Fibroblast of skin of right quadriceps (primary cell): Measurements from ENCODE around the gene SLC2A6.
A peak's percentile ranks its signal among the peaks of the same experiment; 100 is the strongest.

Experiments used
- DNase-seq: peaks from one replicate; pipeline ENCODE4 v3.0.0-alpha.2; 2013

Gene SLC2A6

GRCh38 chr9:133478851-133479711 is at the start of gene SLC2A6:
Gene SLC2A6 (minus strand): TSS chr9:133479099. CDS start chr9:133479059, 40 bp downstream.
- DNase-seq = peak; percentile 70

GRCh38 chr9:133528001-133528875 is 49.3 kb upstream of the SLC2A6 start:
- no peak for DNase-seq

DNA sequence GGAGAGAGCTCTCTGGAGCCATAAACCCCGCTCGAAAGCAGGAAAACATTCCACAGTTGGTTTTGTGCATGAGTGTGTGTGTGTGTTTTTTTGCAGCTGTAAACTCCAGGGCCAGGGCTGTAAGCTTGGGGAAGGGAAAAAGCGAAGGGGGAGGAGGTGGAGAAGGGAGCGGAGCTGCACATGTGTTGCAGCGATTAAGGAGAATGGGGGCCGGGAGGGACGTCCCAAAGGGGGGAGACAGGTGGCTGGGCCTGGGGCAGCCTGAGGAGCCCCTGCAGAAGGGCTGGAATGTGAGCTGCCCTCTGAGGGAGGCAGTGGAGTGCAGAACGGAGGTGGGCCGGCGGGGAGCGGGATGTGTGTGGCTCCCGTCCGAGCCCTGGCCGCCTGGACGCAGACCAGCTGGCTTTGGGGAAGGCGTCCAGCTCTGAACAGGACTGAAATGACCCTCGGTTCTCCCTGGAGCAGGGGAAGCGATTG is 48.6 kb upstream of the SLC2A6 start:
- no peak for DNase-seq

DNA sequence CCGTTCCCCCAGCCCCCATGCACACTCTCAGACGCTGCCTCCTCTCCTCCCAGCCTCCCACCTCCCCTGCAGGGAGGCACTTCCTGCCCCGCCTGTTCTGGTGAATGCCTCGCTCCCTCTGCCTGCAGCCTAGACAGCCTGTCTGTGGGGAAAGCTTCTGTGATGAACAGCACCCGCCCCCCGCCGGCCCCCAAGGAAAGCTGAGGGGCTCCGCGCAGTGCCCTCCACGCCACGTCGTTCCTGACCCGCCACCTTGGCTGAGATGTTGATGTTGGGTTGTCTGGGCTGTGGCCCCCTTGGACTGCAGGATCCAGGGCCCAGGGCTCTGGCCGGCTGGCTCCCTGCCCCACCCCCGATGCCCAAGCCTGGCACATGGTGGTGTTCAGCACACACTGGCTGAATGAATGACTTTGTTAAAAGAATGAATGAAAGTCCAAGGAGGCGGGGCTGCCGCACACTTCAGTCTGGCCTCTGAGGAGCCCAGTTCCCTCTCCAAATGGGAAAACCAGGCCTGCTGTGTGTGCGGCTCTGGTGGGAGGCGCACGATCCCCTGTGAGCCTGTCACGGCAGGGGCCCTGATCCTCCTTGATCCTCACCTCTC is 47.9 kb upstream of the SLC2A6 start:
- no peak for DNase-seq

GRCh38 chr9:133525677-133526076 is 46.8 kb upstream of the SLC2A6 start:
- no peak for DNase-seq

DNA sequence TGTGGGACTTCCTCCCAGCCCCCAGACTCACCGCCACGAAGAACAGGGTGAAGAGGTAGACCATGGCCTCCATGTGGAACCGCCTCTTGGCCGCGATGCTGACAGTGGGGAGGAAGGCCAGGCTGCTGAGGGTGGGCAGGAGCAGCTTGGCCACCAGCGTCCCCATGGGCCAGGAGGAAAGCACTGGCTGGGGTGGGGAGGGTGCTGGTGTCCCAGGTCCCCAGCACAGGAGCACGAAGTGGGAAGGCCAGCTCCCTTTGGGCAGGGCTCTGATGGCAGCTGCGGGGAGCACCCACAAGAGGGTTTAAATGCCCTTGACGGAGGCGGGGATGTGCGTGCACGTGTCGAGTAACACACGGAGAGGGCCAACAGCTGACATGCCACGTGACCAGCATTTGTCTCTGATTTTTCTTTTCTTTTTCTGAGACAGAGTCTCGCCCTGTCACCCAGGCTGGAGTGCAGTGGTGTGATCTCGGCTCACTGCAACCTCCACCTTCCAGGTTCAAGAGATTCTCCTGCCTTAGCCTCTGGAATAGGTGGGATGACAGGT is 45.9 kb upstream of the SLC2A6 start, which contains the start of gene MYMK:
Gene MYMK (minus strand): TSS at position 281 of the 550 bp plus-strand sequence. CDS start 115 bp downstream, at position 166.
- no peak for DNase-seq

GRCh38 chr9:133524146-133524545 is 45.2 kb upstream of the SLC2A6 start:
- DNase-seq = no peak

GRCh38 chr9:133523106-133523505 is 44.2 kb upstream of the SLC2A6 start:
- DNase-seq = no peak

DNA sequence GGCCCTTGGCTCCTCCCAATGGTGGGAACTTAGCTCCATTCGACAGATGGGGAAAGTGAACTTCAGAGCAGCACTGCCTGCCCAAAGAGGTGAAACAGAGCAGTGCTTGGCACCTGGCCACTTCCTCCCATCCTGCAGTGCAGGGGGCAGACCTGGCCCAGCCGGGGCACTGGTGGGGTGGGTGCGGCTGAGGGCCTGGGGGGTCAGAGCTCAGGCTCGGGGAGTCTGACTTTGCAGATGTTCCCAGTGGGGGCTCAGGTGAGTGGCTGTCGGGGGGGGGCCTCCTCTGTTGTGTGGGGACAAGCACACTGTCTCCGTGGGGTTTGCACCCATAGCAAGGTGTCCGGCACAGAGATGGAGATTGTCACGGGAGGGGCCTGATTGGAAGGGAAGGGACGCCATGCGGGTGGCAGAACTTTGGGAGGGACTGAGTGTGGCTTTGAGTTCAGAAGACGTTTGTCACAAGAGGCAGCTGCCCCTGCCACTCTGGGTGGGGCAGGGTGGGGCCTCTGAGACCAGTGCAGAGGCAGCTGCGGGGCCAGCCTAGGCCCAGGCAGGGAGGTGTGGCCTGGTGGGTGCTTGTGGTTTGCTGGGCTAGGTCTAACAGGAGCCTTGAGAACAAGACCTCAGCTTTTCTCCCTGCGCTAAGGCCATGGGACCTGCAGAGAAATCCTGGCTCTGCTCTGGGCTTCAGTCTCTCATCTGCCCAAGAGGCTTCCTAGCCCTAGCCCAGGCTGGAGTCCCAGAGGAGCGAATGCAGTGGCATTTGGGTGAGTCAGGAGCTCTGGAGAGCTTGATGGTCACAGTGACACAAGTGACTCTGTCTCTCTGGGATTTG is 43.4 kb upstream of the SLC2A6 start:
- no peak for DNase-seq

GRCh38 chr9:133521122-133522072 is 42.5 kb upstream of the SLC2A6 start:
- no peak for DNase-seq

- no peak for DNase-seq
Measured at GRCh38 chr9:133520121-133520835, 41.4 kb upstream of the SLC2A6 start.

DNA sequence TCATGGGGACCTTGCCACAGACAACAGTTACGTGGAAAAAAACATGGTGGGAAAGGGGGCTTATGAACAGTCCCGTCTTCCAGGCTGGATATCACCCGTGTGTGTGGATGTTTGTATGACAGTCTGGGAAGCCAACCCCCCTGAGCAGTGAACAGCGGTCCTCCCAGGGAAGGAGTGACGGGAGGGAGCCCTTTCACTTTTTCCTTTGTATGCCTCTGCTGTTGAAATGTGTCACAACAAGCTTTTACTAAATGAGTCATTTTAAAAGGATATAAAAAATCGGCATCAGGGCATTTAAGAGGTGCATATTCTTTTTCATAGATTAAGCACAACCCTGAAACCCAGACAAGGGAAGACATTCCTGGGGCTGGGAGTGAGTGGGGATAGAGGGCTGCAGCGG is 40.8 kb upstream of the SLC2A6 start:
- DNase-seq = no peak

DNA sequence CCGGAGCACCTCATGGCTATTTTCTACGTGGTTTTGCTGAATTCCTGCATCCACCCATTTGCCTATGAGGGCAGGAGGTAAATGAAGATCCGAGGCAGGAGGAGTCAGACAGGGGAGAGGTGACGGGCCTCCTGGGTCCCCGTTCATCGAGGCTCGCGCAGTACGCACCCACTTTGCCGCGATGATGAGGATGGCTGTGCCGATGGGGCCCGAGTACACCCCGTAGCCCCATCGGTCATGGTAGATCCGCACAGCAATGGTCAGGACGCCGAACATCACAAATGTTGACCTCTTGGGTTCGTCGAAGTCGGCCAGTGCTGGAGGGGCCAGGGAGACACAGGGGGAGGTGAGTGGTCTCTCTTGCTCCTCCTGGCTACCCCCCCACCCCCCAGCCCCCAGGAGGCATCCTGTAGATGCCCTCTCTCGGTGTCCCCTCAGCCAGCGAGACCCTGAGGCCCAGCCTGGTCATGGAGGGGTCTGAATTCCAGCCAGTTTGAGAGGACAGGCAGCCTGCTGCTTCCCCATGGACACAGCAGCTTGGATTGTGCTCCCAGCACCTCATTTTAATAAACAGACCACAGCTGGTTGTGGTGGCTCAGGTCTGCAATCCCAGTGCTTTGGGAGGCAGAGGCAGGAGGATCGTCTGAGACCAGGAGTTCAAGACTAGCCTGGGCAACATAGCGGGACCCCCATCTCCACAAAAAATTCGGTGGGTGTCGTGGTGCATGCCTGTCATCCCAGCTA is 40.0 kb upstream of the SLC2A6 start:
- no peak for DNase-seq

- no peak for DNase-seq
Measured at GRCh38 chr9:133518200-133518599, 39.3 kb upstream of the SLC2A6 start.

DNA sequence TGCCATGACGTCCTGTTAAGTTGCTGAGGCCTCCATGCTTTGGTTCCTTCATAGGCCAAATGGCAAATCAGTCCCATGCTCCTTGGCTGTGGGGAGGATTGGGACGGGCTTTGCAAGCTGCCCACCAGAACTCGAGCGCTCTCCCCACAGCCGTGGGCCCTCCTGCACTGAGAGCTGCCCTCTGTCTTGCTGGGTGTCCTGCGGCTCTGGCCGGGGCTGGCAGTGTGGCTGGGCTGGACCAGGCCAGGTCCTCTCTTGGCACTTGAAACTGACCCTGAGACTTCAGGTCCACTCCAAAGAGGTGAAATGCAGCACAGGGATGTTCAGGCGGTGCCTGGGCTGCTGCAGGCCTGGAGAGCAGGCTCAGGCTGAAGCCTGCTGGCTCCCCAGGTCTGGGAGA is 38.8 kb upstream of the SLC2A6 start:
- no peak for DNase-seq

DNA sequence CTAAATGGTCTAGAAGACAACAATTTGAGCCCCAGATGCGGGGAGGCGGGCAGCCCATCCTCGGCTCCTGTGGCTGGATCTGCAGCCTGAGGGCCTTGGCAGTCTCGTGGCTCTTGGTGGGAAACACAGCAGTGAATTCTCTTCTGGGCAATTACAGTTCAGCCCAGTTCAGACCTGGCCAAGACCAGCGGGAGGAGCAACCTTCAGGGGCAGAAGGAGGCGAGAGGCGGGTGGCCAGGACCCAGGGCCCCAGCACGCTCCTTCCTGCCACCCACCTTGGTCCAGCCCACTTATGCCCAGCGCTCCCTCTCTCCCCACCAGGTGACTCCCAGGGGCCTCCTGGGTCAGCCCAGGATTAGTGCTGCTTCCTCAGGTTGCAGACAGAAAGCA is 38.1 kb upstream of the SLC2A6 start:
- DNase-seq = no peak

DNA sequence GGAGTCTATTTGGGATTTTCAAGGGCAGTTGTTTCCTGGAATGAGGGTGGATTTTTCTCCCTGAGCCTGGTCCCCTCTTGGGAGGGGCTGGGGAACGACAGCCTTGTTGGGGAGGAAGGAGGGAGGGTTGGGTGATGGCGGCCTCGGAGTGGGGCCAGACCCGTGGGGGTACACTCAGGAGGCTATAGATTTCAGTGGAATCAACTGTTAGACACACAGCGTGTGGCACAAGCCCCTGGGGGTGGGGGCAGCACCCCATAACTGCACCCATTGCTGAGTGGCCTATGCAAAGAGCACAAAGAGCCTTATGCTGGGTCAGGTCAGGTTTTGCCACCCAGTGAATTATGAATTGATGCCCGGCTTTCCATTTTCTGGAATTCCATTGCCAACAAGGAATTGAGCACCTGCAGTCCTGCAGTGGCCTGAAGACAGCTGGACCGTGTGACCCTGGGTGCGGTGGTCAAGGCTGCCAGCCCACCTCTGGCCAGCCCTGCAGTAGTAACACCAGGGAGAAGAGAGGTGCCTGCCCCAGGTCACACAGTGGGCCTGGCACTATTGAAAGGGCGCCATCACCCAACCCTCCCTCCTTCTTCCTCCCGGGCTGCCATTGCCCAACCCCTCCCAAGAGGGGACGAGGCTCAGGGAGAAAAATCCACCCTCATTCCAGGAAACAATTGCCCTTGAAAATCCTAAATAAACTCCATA is 37.5 kb upstream of the SLC2A6 start:
- no peak for DNase-seq

GRCh38 chr9:133515615-133516255 is 36.8 kb upstream of the SLC2A6 start:
- no peak for DNase-seq
